GM15510 (cell line): ENCODE data around the gene MRPL42.

Experiments
- POLR2A ChIP-seq: IDR thresholded peaks from 3 replicates; pipeline ENCODE4 v1.6.1; 2011; ENCODE audit warnings: borderline replicate concordance; ENCODE audit not compliant: insufficient read length; ENCODE audit errors: extremely low read depth

Gene MRPL42

GRCh38 chr12:93541578-93542225, 74.4 kb downstream of the MRPL42 start:
- TF ChIP-seq POLR2A, result no peak

- TF ChIP-seq POLR2A, result no peak
Measured at GRCh38 chr12:93547778-93548177, 80.5 kb downstream of the MRPL42 start.

GRCh38 chr12:93549174-93549573, 81.9 kb downstream of the MRPL42 start:
- no peak for TF ChIP-seq POLR2A

- no peak for TF ChIP-seq POLR2A
Measured at GRCh38 chr12:93550748-93551611, 83.7 kb downstream of the MRPL42 start.

GRCh38 chr12:93552427-93552826, 85.1 kb downstream of the MRPL42 start:
- TF ChIP-seq POLR2A, result no peak

- TF ChIP-seq POLR2A, result no peak
Measured at GRCh38 chr12:93563807-93564538, 96.7 kb downstream of the MRPL42 start.

GRCh38 chr12:93565760-93566159, 98.4 kb downstream of the MRPL42 start:
- no peak for TF ChIP-seq POLR2A
